ENCODE measurements around the gene MAMDC4. TPM values are rescaled to one million over a fixed set of nuclear protein-coding genes. Genes with fewer than 3 reads are reported as not detected.

Gene MAMDC4
- polyA plus RNA-seq, 1 experiment = 0.63 TPM

GRCh38 chr9:136828474-136829140 is 23.5 kb upstream of the MAMDC4 start:
- no peak overlapping the region for H3K27ac ChIP-seq (ENCODE audit: low read depth, low read length)
- no peaks in the 10 kb centered on the region for H3K27me3 ChIP-seq (ENCODE audit: control insufficient read depth, insufficient read depth, low read length)
- no peak overlapping the region for H3K4me3 ChIP-seq (ENCODE audit: low read depth, low read length)
- ChIA-PET CTCF (interaction anchor here (2.5 kb wide), 1 partner anchor 13 kb away, joined by 6 read pairs; the partner anchor contains the start of gene AJM1), POLR2A (no interaction called here)
- no peak for DNase-seq (ENCODE audit: low read depth, low spot score)
- no peak for TF ChIP-seq CTCF (IDR thresholded peaks at IDR 0.05; ENCODE audit: low read depth, low read length)
- H3K9me3 ChIP-seq (ENCODE audit: control insufficient read depth, insufficient read depth, low read length) = no peaks in the 10 kb centered on the region

- CTCF ChIA-PET = interaction anchor here (2.5 kb wide), 1 partner anchor 13 kb away, joined by 6 read pairs; the partner anchor contains the start of gene AJM1
- no peaks in the 10 kb centered on the region for H3K27me3 ChIP-seq (ENCODE audit: control insufficient read depth, insufficient read depth, low read length)
- DNase-seq (ENCODE audit: low read depth, low spot score) = no peak
- no peak for TF ChIP-seq CTCF (IDR thresholded peaks at IDR 0.05; ENCODE audit: low read depth, low read length)
- no peaks in the 10 kb centered on the region for H3K9me3 ChIP-seq (ENCODE audit: control insufficient read depth, insufficient read depth, low read length)
- POLR2A ChIA-PET = no interaction called here
- no peak overlapping the region for H3K4me3 ChIP-seq (ENCODE audit: low read depth, low read length)
- H3K27ac ChIP-seq (ENCODE audit: low read depth, low read length) = no peak overlapping the region
Measured at GRCh38 chr9:136829412-136829811, 22.7 kb upstream of the MAMDC4 start.

GRCh38 chr9:136829981-136830885 is 21.9 kb upstream of the MAMDC4 start:
- ChIA-PET CTCF (interaction anchor here (2.5 kb wide), 1 partner anchor 12 kb away, joined by 6 read pairs; the partner anchor contains the start of gene AJM1), POLR2A (no interaction called here)
- DNase-seq (ENCODE audit: low read depth, low spot score) = no peak
- Histone ChIP-seq H3K9me3 (ENCODE audit: control insufficient read depth, insufficient read depth, low read length) (no peaks in the 10 kb centered on the region), H3K27me3 (ENCODE audit: control insufficient read depth, insufficient read depth, low read length) (no peaks in the 10 kb centered on the region), H3K4me3 (ENCODE audit: low read depth, low read length) (no peak overlapping the region), H3K27ac (ENCODE audit: low read depth, low read length) (no peak overlapping the region)
- no peak for TF ChIP-seq CTCF (IDR thresholded peaks at IDR 0.05; ENCODE audit: low read depth, low read length)

GRCh38 chr9:136831002-136831719 is 21.0 kb upstream of the MAMDC4 start:
- TF ChIP-seq CTCF (IDR thresholded peaks at IDR 0.05; ENCODE audit: low read depth, low read length) = no peak
- ChIA-PET POLR2A (no interaction called here), CTCF (interaction anchor here (1.2 kb wide), 1 partner anchor 11 kb away, joined by 6 read pairs; the partner anchor contains the start of gene AJM1)
- Histone ChIP-seq H3K27me3 (ENCODE audit: control insufficient read depth, insufficient read depth, low read length) (no peaks in the 10 kb centered on the region), H3K27ac (ENCODE audit: low read depth, low read length) (no peak overlapping the region), H3K4me3 (ENCODE audit: low read depth, low read length) (no peak overlapping the region), H3K9me3 (ENCODE audit: control insufficient read depth, insufficient read depth, low read length) (no peaks in the 10 kb centered on the region)
- DNase-seq (ENCODE audit: low read depth, low spot score) = no peak
